HL-60 (cell line): Measurements from ENCODE around the gene RNF130.
A peak's percentile ranks its signal among the peaks of the same experiment; 100 is the strongest.

Experiments used
- DNase-seq, 2 experiments: peaks; one replicate each; pipeline ENCODE4 v3.0.0-alpha.2; 2010 to 2020; ENCODE audit warnings: low read depth in 1 of 2, low spot score in 1 of 2
- H3K27ac ChIP-seq: fragments of 250-450 bp; sonication (Bioruptor Pico); replicated peaks from 2 replicates; pipeline ENCODE4 v1.5.1; 2020; ENCODE audit warnings: mild to moderate bottlenecking, moderate library complexity
- H3K27me3 ChIP-seq: fragments of 250-450 bp; sonication (Bioruptor Pico); 2 replicates; pipeline ENCODE4 v1.5.1; 2021; ENCODE audit warnings: mild to moderate bottlenecking, moderate library complexity; ENCODE audit not compliant: insufficient read depth, poor library complexity, severe bottlenecking
- H3K4me3 ChIP-seq: replicated peaks from 2 replicates; pipeline ENCODE4 v1.5.1; 2011; ENCODE audit warnings: mild to moderate bottlenecking, control low read depth, low read length; ENCODE audit not compliant: insufficient read depth
- GABPA ChIP-seq: IDR thresholded peaks from 2 replicates; pipeline ENCODE4 v1.6.1; 2012; ENCODE audit warnings: low read depth
- POLR2AphosphoS5 ChIP-seq: IDR thresholded peaks from 2 replicates; pipeline ENCODE4 v1.6.1; 2012; ENCODE audit warnings: low read depth
- SPI1 ChIP-seq: IDR thresholded peaks from 2 replicates; pipeline ENCODE4 v1.6.1; 2012; ENCODE audit warnings: low read depth, mild to moderate bottlenecking, borderline replicate concordance
- TF ChIP-seq, protein P1 (sequence below): IDR thresholded peaks from one replicate; pipeline ENCODE4 v1.5.1; 2011; ENCODE audit warnings: low read length, control low read depth, inconsistent platforms; ENCODE audit not compliant: insufficient read depth
- TF ChIP-seq, protein P2 (sequence below): IDR thresholded peaks from 2 replicates; pipeline ENCODE4 v1.6.1; 2012; ENCODE audit warnings: low read depth; ENCODE audit not compliant: insufficient replicate concordance

RNF130 gene

DNA sequence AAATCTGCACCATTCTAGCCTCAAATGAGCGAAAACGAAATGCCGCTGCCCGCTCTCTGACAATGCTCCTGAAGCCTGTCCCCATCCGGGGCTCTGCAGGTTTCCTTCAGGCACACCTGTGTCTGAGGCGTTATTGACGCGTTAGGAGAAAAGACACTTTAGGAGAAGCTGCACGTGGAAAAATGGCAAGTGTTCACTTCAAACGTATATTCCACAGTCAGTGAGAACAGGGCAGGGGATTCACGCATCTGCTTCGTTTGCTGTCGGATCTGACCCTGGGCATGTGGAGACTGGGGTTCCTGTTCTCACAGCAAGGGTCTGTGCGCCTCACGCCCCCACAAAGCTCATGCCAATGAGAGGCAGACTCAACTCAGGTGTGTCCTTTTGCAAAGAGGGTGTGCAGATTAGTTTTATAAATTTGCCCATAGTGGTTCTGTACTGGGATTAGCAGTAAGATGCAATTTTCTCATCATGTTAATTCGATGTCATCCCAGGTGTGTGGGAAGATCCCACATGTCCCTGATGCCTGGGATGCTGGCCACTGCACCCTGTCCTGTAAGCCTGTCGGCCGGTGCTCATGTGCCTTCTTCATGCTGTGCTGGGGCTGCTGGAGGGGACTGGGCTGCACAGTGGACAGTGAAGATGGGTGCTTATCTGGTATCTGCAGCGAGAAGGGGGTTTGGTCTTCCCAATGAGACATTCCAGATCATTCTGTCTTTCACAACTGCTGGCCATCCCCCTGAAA, 152.6 kb downstream of the RNF130 start:
- no peak for TF ChIP-seq GABPA
- TF ChIP-seq, protein P1, sequence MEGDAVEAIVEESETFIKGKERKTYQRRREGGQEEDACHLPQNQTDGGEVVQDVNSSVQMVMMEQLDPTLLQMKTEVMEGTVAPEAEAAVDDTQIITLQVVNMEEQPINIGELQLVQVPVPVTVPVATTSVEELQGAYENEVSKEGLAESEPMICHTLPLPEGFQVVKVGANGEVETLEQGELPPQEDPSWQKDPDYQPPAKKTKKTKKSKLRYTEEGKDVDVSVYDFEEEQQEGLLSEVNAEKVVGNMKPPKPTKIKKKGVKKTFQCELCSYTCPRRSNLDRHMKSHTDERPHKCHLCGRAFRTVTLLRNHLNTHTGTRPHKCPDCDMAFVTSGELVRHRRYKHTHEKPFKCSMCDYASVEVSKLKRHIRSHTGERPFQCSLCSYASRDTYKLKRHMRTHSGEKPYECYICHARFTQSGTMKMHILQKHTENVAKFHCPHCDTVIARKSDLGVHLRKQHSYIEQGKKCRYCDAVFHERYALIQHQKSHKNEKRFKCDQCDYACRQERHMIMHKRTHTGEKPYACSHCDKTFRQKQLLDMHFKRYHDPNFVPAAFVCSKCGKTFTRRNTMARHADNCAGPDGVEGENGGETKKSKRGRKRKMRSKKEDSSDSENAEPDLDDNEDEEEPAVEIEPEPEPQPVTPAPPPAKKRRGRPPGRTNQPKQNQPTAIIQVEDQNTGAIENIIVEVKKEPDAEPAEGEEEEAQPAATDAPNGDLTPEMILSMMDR = no peak
- no peak for TF ChIP-seq POLR2AphosphoS5
- TF ChIP-seq SPI1 = no peak
- TF ChIP-seq, protein P2, sequence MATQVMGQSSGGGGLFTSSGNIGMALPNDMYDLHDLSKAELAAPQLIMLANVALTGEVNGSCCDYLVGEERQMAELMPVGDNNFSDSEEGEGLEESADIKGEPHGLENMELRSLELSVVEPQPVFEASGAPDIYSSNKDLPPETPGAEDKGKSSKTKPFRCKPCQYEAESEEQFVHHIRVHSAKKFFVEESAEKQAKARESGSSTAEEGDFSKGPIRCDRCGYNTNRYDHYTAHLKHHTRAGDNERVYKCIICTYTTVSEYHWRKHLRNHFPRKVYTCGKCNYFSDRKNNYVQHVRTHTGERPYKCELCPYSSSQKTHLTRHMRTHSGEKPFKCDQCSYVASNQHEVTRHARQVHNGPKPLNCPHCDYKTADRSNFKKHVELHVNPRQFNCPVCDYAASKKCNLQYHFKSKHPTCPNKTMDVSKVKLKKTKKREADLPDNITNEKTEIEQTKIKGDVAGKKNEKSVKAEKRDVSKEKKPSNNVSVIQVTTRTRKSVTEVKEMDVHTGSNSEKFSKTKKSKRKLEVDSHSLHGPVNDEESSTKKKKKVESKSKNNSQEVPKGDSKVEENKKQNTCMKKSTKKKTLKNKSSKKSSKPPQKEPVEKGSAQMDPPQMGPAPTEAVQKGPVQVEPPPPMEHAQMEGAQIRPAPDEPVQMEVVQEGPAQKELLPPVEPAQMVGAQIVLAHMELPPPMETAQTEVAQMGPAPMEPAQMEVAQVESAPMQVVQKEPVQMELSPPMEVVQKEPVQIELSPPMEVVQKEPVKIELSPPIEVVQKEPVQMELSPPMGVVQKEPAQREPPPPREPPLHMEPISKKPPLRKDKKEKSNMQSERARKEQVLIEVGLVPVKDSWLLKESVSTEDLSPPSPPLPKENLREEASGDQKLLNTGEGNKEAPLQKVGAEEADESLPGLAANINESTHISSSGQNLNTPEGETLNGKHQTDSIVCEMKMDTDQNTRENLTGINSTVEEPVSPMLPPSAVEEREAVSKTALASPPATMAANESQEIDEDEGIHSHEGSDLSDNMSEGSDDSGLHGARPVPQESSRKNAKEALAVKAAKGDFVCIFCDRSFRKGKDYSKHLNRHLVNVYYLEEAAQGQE = no peak
- H3K27me3 ChIP-seq = no peaks in the 10 kb centered on the region
- no peak for DNase-seq
- no peak overlapping the region for H3K4me3 ChIP-seq
- no peak overlapping the region for H3K27ac ChIP-seq

DNA sequence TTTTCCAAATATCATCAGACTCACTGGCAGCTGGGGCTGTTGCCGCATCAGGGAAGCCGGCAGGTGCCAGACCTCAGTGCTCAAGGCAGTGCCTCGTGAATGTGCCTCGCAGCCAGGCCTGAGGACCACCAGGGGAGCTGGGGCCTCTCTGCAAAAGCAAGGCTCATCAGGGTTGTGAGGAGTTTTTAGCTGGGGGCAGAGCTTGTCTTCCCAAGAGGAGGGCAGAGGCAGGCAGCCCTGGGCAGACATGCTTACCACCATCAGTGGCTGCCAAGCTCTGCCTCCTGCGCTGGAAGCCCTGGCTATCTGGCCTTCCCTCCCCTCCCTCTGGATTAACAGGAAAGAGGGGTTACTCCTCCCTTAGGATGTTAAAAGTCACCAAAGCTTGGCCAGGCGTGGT, 155.0 kb downstream of the RNF130 start:
- no peaks in the 10 kb centered on the region for H3K27me3 ChIP-seq
- H3K4me3 ChIP-seq = no peak overlapping the region
- no peak for DNase-seq
- peak overlapping the region; percentile 76 for H3K27ac ChIP-seq
- TF ChIP-seq, protein P2 = no peak
- TF ChIP-seq SPI1 (no peak), POLR2AphosphoS5 (no peak), GABPA (no peak)
- TF ChIP-seq, protein P1 = no peak

DNA sequence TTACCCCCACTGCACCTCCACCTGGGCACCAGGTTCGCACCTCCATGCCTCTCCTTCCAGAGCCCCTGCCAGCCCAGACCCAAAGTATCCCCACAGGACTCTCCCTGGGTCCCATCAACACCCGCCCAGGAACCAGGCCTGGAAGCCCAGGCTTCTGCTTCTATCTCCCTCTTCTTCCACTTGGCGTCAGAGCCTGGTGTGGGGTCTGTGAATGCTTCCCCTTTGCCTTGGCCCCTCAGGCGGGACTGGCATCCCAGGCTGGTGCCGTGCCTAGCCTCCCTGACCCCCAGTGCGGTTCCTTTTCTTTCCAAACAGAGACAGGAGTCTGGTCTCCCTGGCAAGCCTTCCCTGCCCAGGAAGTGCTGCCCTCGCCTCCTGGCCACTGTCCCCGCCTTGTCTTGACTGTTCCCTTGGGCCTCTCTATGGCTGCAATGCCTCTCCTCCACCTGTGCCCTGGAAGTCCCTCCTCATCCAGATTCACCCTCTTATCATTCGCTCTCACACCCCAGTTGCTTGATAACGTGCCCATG, 156.1 kb downstream of the RNF130 start:
- H3K4me3 ChIP-seq = no peak overlapping the region
- H3K27me3 ChIP-seq = no peaks in the 10 kb centered on the region
- no peak for DNase-seq
- no peak overlapping the region for H3K27ac ChIP-seq
- TF ChIP-seq POLR2AphosphoS5 = no peak
- no peak for TF ChIP-seq GABPA
- TF ChIP-seq, protein P2 = no peak
- TF ChIP-seq SPI1 = no peak
- TF ChIP-seq, protein P1 = no peak
